H1 (cell line): ENCODE measurements around the gene MAFG. TPM values are rescaled to one million over a fixed set of nuclear protein-coding genes. Genes with fewer than 3 reads are reported as not detected.

Experiments used
- CTCF ChIA-PET: fragments of 300-600 bp; sonication (Branson Sonifier 250); formaldehyde crosslinking; loops from one replicate; lab custom pipeline; 2021; ENCODE audit not compliant: partially characterized antibody; lab: Charles Lee
- POLR2A ChIA-PET: fragments of 300-600 bp; sonication (Branson Sonifier 250); formaldehyde crosslinking; loops from one replicate; lab custom pipeline; 2021; ENCODE audit warnings: inconsistent platforms; ENCODE audit not compliant: partially characterized antibody; lab: Charles Lee
- DNase-seq, 2 experiments: peaks; one replicate each; pipeline versions ENCODE4 v3.0.0 to v3.0.0-alpha.2; 2010 to 2022; ENCODE audit warnings: low spot score in 2 of 2, low read depth in 1 of 2, mixed read lengths in 1 of 2
- FAIRE-seq: peaks from 2 replicates; lab custom pipeline; 2011; peaks lifted over from hg19 to GRCh38; lab: Jason Lieb, UNC
- H2AFZ ChIP-seq: 2 replicates; pipeline ENCODE4 v1.8.1; 2012; ENCODE audit warnings: low read length, inconsistent platforms
- H2AK5ac ChIP-seq: 2 replicates; pipeline ENCODE4 v1.6.1; 2013; ENCODE audit warnings: low read depth, low read length
- H2BK120ac ChIP-seq: replicated peaks from 2 replicates; pipeline ENCODE3; 2013; ENCODE audit warnings: low read depth, low read length, inconsistent platforms
- H2BK12ac ChIP-seq: 2 replicates; pipeline ENCODE4 v1.6.1; 2013; ENCODE audit warnings: low read depth, low read length
- H2BK15ac ChIP-seq: 2 replicates; pipeline ENCODE4 v1.6.1; 2013; ENCODE audit warnings: low read length
- H2BK20ac ChIP-seq: 2 replicates; pipeline ENCODE4 v1.6.1; 2013; ENCODE audit warnings: low read length
- H2BK5ac ChIP-seq: 2 replicates; pipeline ENCODE4 v1.6.1; 2013; ENCODE audit warnings: low read depth, low read length
- H3K14ac ChIP-seq: 2 replicates; pipeline ENCODE4 v1.6.1; 2013; ENCODE audit warnings: inconsistent platforms; ENCODE audit not compliant: insufficient read length
- H3K18ac ChIP-seq: 2 replicates; pipeline ENCODE4 v1.6.1; 2013; ENCODE audit warnings: low read length; ENCODE audit errors: extremely low read depth
- H3K23ac ChIP-seq: 2 replicates; pipeline ENCODE4 v1.6.1; 2013; ENCODE audit warnings: inconsistent platforms; ENCODE audit not compliant: insufficient read length
- H3K23me2 ChIP-seq: 2 replicates; pipeline ENCODE4 v1.6.1; 2013; ENCODE audit warnings: low read depth, low read length
- H3K27ac ChIP-seq: 2 replicates; pipeline ENCODE4 v1.6.1; 2011; ENCODE audit warnings: low read depth, low read length, inconsistent platforms
- H3K27me3 ChIP-seq, 4 experiments: replicated peaks in 1 of 4; 1 replicate in 1 of 4; 2 replicates in 3 of 4; pipeline versions ENCODE4 v1.6.1 to v1.8.1; 2011 to 2013; ENCODE audit warnings: low read length in 3 of 4, mild to moderate bottlenecking in 3 of 4, inconsistent platforms in 2 of 4, mixed read lengths in 2 of 4, moderate library complexity in 1 of 4; ENCODE audit not compliant: control insufficient read depth in 3 of 4, insufficient read depth in 3 of 4; ENCODE audit errors: extremely low read depth in 1 of 4
- H3K36me3 ChIP-seq, 4 experiments: 2 replicates each; pipeline versions ENCODE4 v1.6.1 to v1.8.1; 2011 to 2013; ENCODE audit warnings: mild to moderate bottlenecking in 4 of 4, low read length in 3 of 4, moderate library complexity in 2 of 4, control low read depth in 1 of 4, inconsistent platforms in 1 of 4; ENCODE audit not compliant: insufficient read depth in 4 of 4, control insufficient read depth in 2 of 4
- H3K4ac ChIP-seq: replicated peaks from 2 replicates; pipeline ENCODE3; 2013; ENCODE audit warnings: low read length, low read depth, mixed read lengths, inconsistent platforms; ENCODE audit not compliant: insufficient read length
- H3K4me1 ChIP-seq, 4 experiments: replicated peaks in 1 of 4; 1 replicate in 1 of 4; 2 replicates in 3 of 4; pipeline versions ENCODE4 v1.6.1 to v1.8.1; 2011 to 2013; ENCODE audit warnings: low read length in 3 of 4, inconsistent platforms in 2 of 4, mixed read lengths in 1 of 4; ENCODE audit not compliant: insufficient read depth in 4 of 4, control insufficient read depth in 3 of 4
- H3K4me2 ChIP-seq, 2 experiments: 2 replicates each; pipeline versions ENCODE4 v1.6.1 to v1.8.1; 2011 to 2013; ENCODE audit warnings: low read depth in 2 of 2, low read length in 2 of 2, control low read depth in 1 of 2, inconsistent platforms in 1 of 2, mild to moderate bottlenecking in 1 of 2; ENCODE audit not compliant: insufficient read depth in 1 of 2
- H3K4me3 ChIP-seq, 4 experiments: fragments of 200-600, 300-600 bp in 1 of 4; sonication (generic), shearing (Covaris generic), sonication (Bioruptor Twin) in 1 of 4; 2 replicates each; pipeline versions ENCODE4 v1.5.1 to v1.8.1; 2011 to 2016; ENCODE audit warnings: low read length in 4 of 4, low read depth in 3 of 4, control low read depth in 2 of 4, inconsistent platforms in 2 of 4, mild to moderate bottlenecking in 2 of 4, mixed read lengths in 1 of 4, moderate library complexity in 1 of 4; ENCODE audit not compliant: insufficient read depth in 2 of 4; ENCODE audit errors: extremely low read depth in 1 of 4
- H3K56ac ChIP-seq: replicated peaks from 2 replicates; pipeline ENCODE3; 2013; ENCODE audit warnings: low read depth, mild to moderate bottlenecking, mixed read lengths, low read length, inconsistent platforms; ENCODE audit not compliant: insufficient read length
- H3K79me1 ChIP-seq: 2 replicates; pipeline ENCODE4 v1.6.1; 2013; ENCODE audit warnings: low read depth, low read length, control low read depth
- H3K79me2 ChIP-seq, 2 experiments: 2 replicates each; pipeline versions ENCODE4 v1.6.1 to v1.8.1; 2012 to 2013; ENCODE audit warnings: low read length in 2 of 2, mild to moderate bottlenecking in 2 of 2, inconsistent platforms in 1 of 2; ENCODE audit not compliant: insufficient read depth in 2 of 2, control insufficient read depth in 1 of 2
- H3K9ac ChIP-seq, 4 experiments: replicated peaks in 1 of 4; 1 replicate in 1 of 4; 2 replicates in 3 of 4; pipeline versions ENCODE4 v1.6.1 to v1.8.1; 2011 to 2013; ENCODE audit warnings: low read depth in 3 of 4, low read length in 3 of 4, control low read depth in 2 of 4, mild to moderate bottlenecking in 2 of 4, moderate library complexity in 2 of 4, inconsistent platforms in 1 of 4; ENCODE audit errors: extremely low read depth in 1 of 4
- H3K9me3 ChIP-seq, 2 experiments: 2 replicates each; pipeline versions ENCODE4 v1.6.1 to v1.8.1; 2012 to 2013; ENCODE audit warnings: mild to moderate bottlenecking in 2 of 2, moderate library complexity in 2 of 2, control low read depth in 1 of 2, inconsistent platforms in 1 of 2, low read depth in 1 of 2, low read length in 1 of 2, mixed read lengths in 1 of 2; ENCODE audit not compliant: insufficient read depth in 2 of 2
- H4K20me1 ChIP-seq, 2 experiments: replicated peaks in 1 of 2; 2 replicates each; pipeline versions ENCODE3 to v1.8.1; 2011 to 2013; ENCODE audit warnings: inconsistent platforms in 2 of 2, low read length in 2 of 2, mild to moderate bottlenecking in 1 of 2; ENCODE audit not compliant: insufficient read depth in 2 of 2, control insufficient read depth in 1 of 2
- H4K5ac ChIP-seq: 2 replicates; pipeline ENCODE4 v1.6.1; 2013; ENCODE audit warnings: low read length, low read depth, mixed read lengths, inconsistent platforms; ENCODE audit not compliant: insufficient read length
- H4K8ac ChIP-seq: 2 replicates; pipeline ENCODE4 v1.8.0; 2013; ENCODE audit warnings: mild to moderate bottlenecking, moderate library complexity, low read length, inconsistent platforms; ENCODE audit not compliant: insufficient read depth; ENCODE audit errors: extremely low read depth
- H4K91ac ChIP-seq: replicated peaks from 2 replicates; pipeline ENCODE3; 2013; ENCODE audit warnings: low read length, mixed read lengths, inconsistent platforms; ENCODE audit not compliant: insufficient read length
- EP300 ChIP-seq, 2 experiments: IDR thresholded peaks; 1 replicate in 1 of 2; 2 replicates in 1 of 2; pipeline ENCODE4 v1.6.1; 2011 to 2012; ENCODE audit warnings: low read depth in 2 of 2, low read length in 2 of 2, mild to moderate bottlenecking in 2 of 2, borderline replicate concordance in 1 of 2, inconsistent platforms in 1 of 2, moderate library complexity in 1 of 2
- MAFK ChIP-seq: IDR thresholded peaks from 2 replicates; pipeline ENCODE4 v1.6.1; 2012; ENCODE audit warnings: low read depth, mild to moderate bottlenecking, improper control_type of control experiment, low read length
- TAF7 ChIP-seq: optimal IDR thresholded peaks from 2 replicates; pipeline ENCODE3; 2011; ENCODE audit warnings: low read depth, mild to moderate bottlenecking, inconsistent platforms, low read length, moderate library complexity, borderline replicate concordance
- TEAD4 ChIP-seq: IDR thresholded peaks from 2 replicates; pipeline ENCODE4 v1.6.1; 2012; ENCODE audit warnings: low read depth, low read length, inconsistent platforms, mixed read lengths
- WGBS, 2 experiments: shearing (Covaris generic) in 1 of 2; methylation state at CpG; one replicate each; pipeline versions ENCODE4 v1.1.6 to v1.1.7; 2013 to 2015; ENCODE audit warnings: low lambda C conversion rate in 2 of 2, mixed read lengths in 2 of 2, inconsistent platforms in 1 of 2, low coverage in 1 of 2, missing lambda C conversion rate in 1 of 2; ENCODE audit not compliant: insufficient replicate concordance in 2 of 2, insufficient coverage in 1 of 2, insufficient read length in 1 of 2; ENCODE audit errors: extremely low coverage in 1 of 2, missing lambda C conversion rate in 1 of 2; 5-methylcytosine and 5-hydroxymethylcytosine counted together
- polyA plus RNA-seq, 7 experiments: library from polyadenylated mRNA; depleted of rRNA in 3 of 7; stranded (reverse) in 5 of 7; unstranded in 2 of 7; fragments of >200 nt in 5 of 7; fragments of 200-250 nt in 2 of 7; gene quantifications; 1 replicate in 5 of 7; 2 replicates in 1 of 7; 4 replicates in 1 of 7; pipeline versions ENCODE4 v1.2.1 to v1.2.3, GENCODE V29; 2011 to 2013; ENCODE audit warnings: missing spikeins in 2 of 7, mixed read lengths in 2 of 7
- total RNA-seq: library from RNA; stranded (reverse); fragmentation: NEBNext Ultra II Directional; extraction: Animal tissue kit (Norgen Biotek cat#: 25700); gene quantifications from 2 replicates; pipeline ENCODE4 v1.2.1, GENCODE V29; 2021

MAFG gene
- total and polyA plus RNA-seq, 2 of the 8 experiments (the other 6 are each of a cell fraction or from before 2014, with no cell fraction given): 25.5 to 26.9 TPM

DNA sequence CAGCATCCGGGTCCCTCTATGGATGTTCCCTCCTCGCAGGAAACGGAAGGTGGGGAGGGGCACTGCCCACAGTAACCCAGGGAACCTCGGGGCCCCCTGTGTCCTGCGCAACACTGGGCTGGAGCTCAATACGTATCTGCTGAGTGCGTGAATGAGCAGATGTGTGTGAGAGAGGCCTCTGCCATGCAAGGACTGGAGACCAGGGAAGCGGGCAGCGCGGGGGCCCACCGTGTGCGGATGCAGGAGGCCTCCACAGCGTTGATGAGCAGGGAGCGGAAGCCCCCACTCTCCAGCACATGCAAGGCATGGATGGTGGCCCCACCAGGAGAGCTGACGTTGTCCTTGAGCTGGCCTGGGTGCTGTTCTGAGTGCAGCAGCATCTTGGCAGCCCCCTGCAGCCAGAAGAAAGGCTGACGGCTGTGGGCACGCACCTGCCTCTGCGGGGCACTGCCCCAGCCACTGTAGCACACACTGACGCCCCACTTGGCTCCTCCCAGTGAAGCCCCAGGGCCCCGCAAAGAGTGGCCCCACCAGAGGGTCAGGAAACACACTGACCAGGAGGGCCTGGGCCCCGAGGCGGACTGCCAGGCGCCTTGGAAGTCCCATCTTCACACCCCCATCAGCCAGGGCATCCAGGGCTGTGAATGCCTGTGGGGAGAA is 6.7 kb upstream of the MAFG start:
- POLR2A ChIA-PET: interaction anchor here (0.7 to 14.6 kb wide), 14 partner anchors 8 to 127 kb away, joined by 3 to 150 read pairs (median 4); partner anchors contain the start of genes MAFG, NOTUM, PCYT2 and RAC3
- Histone ChIP-seq H4K8ac (no peak overlapping the region; the same call in 1 of the 2 replicates), H4K5ac (no peak overlapping the region), H2BK20ac (no peak overlapping the region), H3K79me1 (no peaks in the 10 kb centered on the region), H2BK15ac (no peak overlapping the region), H3K14ac (no peak overlapping the region), H3K9me3 (no peaks in the 10 kb centered on the region), H3K56ac (no peak overlapping the region), H3K23me2 (no peaks in the 10 kb centered on the region; the same call in 1 of the 2 replicates), H3K9ac (no peak overlapping the region), H3K18ac (no peak overlapping the region)
- 92% methylated on average over 23 of the region's 23 CpGs; no CpG with 5 or more reads in 1 of the 2 experiments for WGBS, 2 experiments
- TF ChIP-seq TAF7 (no peak), EP300 (IDR thresholded peaks at IDR 0.05; ENCODE audit: borderline replicate concordance in 1 of 2, low read depth in 2 of 2, low read length in 2 of 2) (no peak), TEAD4 (no peak), MAFK (no peak)
- TF ChIP-seq, all 59 proteins: peak for 0
- CTCF ChIA-PET: interaction anchor here (1.0 to 1.4 kb wide), 3 partner anchors 20 to 86 kb away, joined by 3 to 4 read pairs (median 3); no protein-coding TSS in a partner anchor
- Histone ChIP-seq H3K4me2 (no peak overlapping the region), H3K36me3 (peaks cover 0 to 25% (median 10%) of the 10 kb centered on the region in 4 experiments; a peak in 5 of 8 replicates), H3K4ac (no peak overlapping the region), H3K79me2 (no peaks in the 10 kb centered on the region; a peak in 1 of 4 replicates), H4K20me1 (peaks cover 7 to 20% of the 10 kb centered on the region in 2 experiments), H2AFZ (no peak overlapping the region), H2BK5ac (no peak overlapping the region), H2AK5ac (no peak overlapping the region), H3K4me3 (no peak overlapping the region), H2BK120ac (no peak overlapping the region), H3K27me3 (peaks cover 0 to 4% (median 4%) of the 10 kb centered on the region in 4 experiments; a peak in 4 of 7 replicates), H3K27ac (no peak overlapping the region), H3K4me1 (peaks cover 0 to 4% (median 1%) of the 10 kb centered on the region in 4 experiments; a peak in 3 of 7 replicates), H3K23ac (no peak overlapping the region), H2BK12ac (no peak overlapping the region), H4K91ac (no peak overlapping the region)
- DNase-seq (no peak), FAIRE-seq (no peak)
